HL-60 (cell line): ENCODE data around the gene TPD52L1.

ENCODE experiments used
- CTCF ChIP-seq: IDR thresholded peaks from one replicate; pipeline ENCODE4 v1.5.1; 2011; ENCODE audit warnings: low read length, control low read depth, inconsistent platforms; ENCODE audit not compliant: insufficient read depth
- POLR2AphosphoS5 ChIP-seq: IDR thresholded peaks from 2 replicates; pipeline ENCODE4 v1.6.1; 2012; ENCODE audit warnings: low read depth
- TF ChIP-seq, protein P1 (sequence below): IDR thresholded peaks from 2 replicates; pipeline ENCODE4 v1.6.1; 2012; ENCODE audit warnings: low read depth; ENCODE audit not compliant: insufficient replicate concordance

DNA sequence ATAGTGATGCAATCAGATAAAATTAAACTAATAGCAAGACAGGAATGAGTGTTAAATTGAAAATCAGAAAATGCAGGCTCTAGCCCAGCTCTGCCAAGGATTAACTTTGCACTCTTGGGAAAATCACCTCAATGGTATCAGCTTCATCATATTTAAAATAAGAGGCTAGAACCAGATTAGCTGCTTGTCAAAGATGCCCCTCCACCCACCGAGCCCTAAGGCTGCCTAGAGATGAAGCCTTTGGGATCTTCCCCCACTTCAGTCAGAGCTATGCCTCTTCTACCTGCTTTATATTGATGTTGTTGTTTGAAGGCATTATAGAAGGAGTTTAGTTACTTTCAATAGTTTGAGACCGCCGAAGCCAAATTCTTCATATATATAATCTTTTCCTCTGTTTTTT is 100.7 kb downstream of the TPD52L1 start:
- no peak for TF ChIP-seq POLR2AphosphoS5
- TF ChIP-seq, protein P1, sequence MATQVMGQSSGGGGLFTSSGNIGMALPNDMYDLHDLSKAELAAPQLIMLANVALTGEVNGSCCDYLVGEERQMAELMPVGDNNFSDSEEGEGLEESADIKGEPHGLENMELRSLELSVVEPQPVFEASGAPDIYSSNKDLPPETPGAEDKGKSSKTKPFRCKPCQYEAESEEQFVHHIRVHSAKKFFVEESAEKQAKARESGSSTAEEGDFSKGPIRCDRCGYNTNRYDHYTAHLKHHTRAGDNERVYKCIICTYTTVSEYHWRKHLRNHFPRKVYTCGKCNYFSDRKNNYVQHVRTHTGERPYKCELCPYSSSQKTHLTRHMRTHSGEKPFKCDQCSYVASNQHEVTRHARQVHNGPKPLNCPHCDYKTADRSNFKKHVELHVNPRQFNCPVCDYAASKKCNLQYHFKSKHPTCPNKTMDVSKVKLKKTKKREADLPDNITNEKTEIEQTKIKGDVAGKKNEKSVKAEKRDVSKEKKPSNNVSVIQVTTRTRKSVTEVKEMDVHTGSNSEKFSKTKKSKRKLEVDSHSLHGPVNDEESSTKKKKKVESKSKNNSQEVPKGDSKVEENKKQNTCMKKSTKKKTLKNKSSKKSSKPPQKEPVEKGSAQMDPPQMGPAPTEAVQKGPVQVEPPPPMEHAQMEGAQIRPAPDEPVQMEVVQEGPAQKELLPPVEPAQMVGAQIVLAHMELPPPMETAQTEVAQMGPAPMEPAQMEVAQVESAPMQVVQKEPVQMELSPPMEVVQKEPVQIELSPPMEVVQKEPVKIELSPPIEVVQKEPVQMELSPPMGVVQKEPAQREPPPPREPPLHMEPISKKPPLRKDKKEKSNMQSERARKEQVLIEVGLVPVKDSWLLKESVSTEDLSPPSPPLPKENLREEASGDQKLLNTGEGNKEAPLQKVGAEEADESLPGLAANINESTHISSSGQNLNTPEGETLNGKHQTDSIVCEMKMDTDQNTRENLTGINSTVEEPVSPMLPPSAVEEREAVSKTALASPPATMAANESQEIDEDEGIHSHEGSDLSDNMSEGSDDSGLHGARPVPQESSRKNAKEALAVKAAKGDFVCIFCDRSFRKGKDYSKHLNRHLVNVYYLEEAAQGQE = no peak
- TF ChIP-seq CTCF = no peak
